Glutamatergic neuron (in vitro differentiated cells): ENCODE data around the gene GUK1. TPM values are rescaled to one million over a fixed set of nuclear protein-coding genes. Genes with fewer than 3 reads are reported as not detected.

Experiments used
- DNase-seq: peaks from one replicate; pipeline ENCODE4 v3.0.0; 2022
- H3K27ac Mint-ChIP-seq: one replicate; pipeline ENCODE4 v1.8.0; 2020; ENCODE audit warnings: mild to moderate bottlenecking, mixed read lengths, inconsistent platforms; ENCODE audit not compliant: unreplicated experiment
- H3K27me3 Mint-ChIP-seq: one replicate; pipeline ENCODE4 v1.8.0; 2020; ENCODE audit warnings: mild to moderate bottlenecking, moderate library complexity, mixed read lengths, inconsistent platforms; ENCODE audit not compliant: unreplicated experiment
- H3K36me3 Mint-ChIP-seq: one replicate; pipeline ENCODE4 v1.8.0; 2020; ENCODE audit warnings: mild to moderate bottlenecking, mixed read lengths, inconsistent platforms; ENCODE audit not compliant: unreplicated experiment
- H3K4me1 Mint-ChIP-seq: one replicate; pipeline ENCODE4 v1.8.0; 2020; ENCODE audit warnings: mild to moderate bottlenecking, low read depth, mixed read lengths, inconsistent platforms; ENCODE audit not compliant: unreplicated experiment
- H3K4me3 Mint-ChIP-seq: one replicate; pipeline ENCODE4 v1.8.0; 2020; ENCODE audit warnings: mild to moderate bottlenecking, mixed read lengths, inconsistent platforms; ENCODE audit not compliant: unreplicated experiment
- H3K9me3 Mint-ChIP-seq: one replicate; pipeline ENCODE4 v1.8.0; 2020; ENCODE audit warnings: mild to moderate bottlenecking, moderate library complexity, mixed read lengths, inconsistent platforms; ENCODE audit not compliant: unreplicated experiment
- total RNA-seq: library from RNA; stranded (reverse); fragmentation: NEBNext Ultra II Directional; extraction: Animal tissue kit (Norgen Biotek cat#: 25700); gene quantifications from one replicate; pipeline ENCODE4 v1.2.1, GENCODE V29; 2021; ENCODE audit not compliant: unreplicated experiment
- TF ChIP-seq, protein P1 (sequence below): fragments of 200-600 bp; sonication (generic); IDR thresholded peaks from one replicate; pipeline ENCODE4 v1.5.0; 2021; ENCODE audit not compliant: partially characterized antibody, unreplicated experiment

GUK1 gene
- total RNA-seq, 1 donor from 2014 or later, result 128 TPM

DNA sequence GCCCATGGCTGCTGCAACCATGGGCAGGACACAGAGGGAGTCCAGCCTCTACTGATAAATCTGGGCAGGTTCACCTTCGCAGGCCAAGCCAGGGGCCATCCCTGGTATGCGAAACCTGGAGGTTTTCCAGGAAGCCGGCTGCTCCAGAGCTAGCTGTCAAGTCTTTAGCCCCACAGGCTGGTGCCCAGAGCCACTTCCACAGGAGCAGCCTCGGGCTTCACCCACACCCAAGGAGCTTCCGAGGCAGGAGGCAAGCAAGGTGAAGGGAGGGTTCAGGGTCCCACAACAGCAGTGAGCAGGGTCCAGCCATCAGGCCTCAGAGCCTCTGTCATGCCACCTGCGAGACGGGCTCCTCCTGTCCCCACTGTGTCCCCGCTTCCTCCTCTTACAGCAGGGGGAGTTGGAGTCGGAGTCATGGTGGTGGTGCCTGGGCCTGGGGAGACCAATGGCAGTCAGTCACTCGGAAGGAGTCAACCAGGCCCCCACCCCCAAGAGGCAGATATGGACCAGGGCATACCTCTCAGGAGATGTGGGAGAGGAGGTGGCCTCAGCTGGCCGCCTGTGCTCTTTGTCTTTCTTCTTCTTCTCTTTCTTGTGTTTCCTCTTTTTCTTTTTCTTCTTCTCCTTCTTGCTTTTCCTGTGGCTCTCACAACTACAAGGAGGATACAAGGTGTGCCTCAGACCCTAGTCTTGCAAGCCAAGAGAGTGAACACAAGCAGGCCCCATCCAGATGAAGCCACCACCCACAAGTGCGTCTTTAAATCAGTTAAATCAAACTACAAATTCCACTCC, 39.1 kb upstream of the GUK1 start:
- Mint-ChIP-seq H3K27ac (no peak overlapping the region), H3K36me3 (peaks cover under 1% of the 10 kb centered on the region)

DNA sequence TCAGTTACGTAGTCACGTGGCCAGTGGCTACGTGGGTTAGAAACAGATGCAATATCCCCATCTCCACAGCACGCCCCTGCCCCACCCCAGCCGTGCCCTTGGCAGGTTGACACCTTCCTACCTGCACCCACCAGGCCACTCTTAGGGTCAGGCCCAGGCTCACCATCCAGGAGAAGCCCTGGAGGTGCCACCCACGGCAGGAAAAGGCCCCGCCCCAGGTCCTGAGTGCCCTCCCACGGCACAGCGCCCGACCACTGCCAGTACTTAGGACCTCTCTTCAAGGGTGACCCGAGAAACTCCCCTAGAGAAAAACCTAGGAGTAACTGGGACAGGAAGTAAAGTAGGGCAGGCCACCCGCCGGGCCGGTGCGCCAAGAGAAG, 38.5 kb upstream of the GUK1 start:
- H3K27ac Mint-ChIP-seq, result no peak overlapping the region
- no peaks in the 10 kb centered on the region for H3K36me3 Mint-ChIP-seq
- TF ChIP-seq, protein P1, sequence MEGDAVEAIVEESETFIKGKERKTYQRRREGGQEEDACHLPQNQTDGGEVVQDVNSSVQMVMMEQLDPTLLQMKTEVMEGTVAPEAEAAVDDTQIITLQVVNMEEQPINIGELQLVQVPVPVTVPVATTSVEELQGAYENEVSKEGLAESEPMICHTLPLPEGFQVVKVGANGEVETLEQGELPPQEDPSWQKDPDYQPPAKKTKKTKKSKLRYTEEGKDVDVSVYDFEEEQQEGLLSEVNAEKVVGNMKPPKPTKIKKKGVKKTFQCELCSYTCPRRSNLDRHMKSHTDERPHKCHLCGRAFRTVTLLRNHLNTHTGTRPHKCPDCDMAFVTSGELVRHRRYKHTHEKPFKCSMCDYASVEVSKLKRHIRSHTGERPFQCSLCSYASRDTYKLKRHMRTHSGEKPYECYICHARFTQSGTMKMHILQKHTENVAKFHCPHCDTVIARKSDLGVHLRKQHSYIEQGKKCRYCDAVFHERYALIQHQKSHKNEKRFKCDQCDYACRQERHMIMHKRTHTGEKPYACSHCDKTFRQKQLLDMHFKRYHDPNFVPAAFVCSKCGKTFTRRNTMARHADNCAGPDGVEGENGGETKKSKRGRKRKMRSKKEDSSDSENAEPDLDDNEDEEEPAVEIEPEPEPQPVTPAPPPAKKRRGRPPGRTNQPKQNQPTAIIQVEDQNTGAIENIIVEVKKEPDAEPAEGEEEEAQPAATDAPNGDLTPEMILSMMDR, result no peak
- peak overlapping the region; percentile 71 for H3K4me3 Mint-ChIP-seq
- DNase-seq, result no peak
- H3K9me3 Mint-ChIP-seq, result peaks cover 9% of the 10 kb centered on the region
- no peaks in the 10 kb centered on the region for H3K4me1 Mint-ChIP-seq
- H3K27me3 Mint-ChIP-seq, result peaks cover 13% of the 10 kb centered on the region

More for the DNA sequence above, 39.1 kb upstream of the GUK1 start:
- Mint-ChIP-seq H3K4me1 (no peaks in the 10 kb centered on the region), H3K27me3 (peaks cover 13% of the 10 kb centered on the region), H3K4me3 (peak overlapping the region; percentile 71), H3K9me3 (peaks cover 9% of the 10 kb centered on the region)
- no peak for DNase-seq
- TF ChIP-seq, protein P1, result no peak

DNA sequence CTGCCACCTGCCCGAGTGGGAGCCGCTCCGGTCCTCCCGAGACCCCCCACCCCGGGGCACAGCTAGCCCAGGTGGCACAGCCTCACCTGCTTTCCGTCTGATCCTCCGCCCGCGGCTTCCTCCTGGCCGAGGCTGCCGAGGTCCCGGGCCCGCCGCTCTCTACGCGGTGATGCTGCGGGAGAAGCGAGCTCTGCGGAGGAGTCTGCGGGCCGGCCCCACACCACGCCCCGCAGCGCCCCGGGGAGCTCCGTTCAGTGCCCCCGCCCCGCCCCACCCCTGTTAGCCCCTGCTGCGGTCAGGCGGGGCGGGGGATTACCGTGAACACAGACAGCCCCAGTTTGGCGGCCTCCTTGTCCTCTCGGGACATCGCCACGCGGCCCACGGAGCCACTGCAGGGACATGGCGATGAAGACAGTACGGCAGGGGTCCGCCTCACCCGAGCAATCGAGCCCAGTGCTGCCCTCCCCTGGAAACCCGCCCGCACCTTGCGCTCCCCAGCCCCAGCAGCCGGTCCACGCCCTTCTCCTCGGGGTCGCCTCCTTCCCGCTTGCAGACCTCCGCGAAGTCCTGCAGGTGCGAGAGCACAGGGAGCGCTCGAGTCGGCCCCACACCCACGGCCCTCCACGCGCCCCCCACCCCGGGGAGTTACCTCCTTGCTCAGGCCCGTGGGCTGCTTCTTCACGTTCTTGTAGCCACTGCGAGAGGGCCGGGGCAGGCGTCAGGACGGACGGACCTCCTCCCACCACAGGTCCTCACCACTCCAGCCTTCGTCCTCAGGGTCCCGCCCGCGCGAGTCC, 37.9 kb upstream of the GUK1 start:
- DNase-seq, result peak; percentile 80
- H3K27me3 Mint-ChIP-seq, result peaks cover 13% of the 10 kb centered on the region
- H3K4me1 Mint-ChIP-seq, result no peaks in the 10 kb centered on the region
- no peak overlapping the region for H3K27ac Mint-ChIP-seq
- peaks cover 9% of the 10 kb centered on the region for H3K9me3 Mint-ChIP-seq
- H3K36me3 Mint-ChIP-seq, result no peaks in the 10 kb centered on the region
- TF ChIP-seq, protein P1, result peak; percentile 9
- peak overlapping the region; percentile 67 for H3K4me3 Mint-ChIP-seq

DNA sequence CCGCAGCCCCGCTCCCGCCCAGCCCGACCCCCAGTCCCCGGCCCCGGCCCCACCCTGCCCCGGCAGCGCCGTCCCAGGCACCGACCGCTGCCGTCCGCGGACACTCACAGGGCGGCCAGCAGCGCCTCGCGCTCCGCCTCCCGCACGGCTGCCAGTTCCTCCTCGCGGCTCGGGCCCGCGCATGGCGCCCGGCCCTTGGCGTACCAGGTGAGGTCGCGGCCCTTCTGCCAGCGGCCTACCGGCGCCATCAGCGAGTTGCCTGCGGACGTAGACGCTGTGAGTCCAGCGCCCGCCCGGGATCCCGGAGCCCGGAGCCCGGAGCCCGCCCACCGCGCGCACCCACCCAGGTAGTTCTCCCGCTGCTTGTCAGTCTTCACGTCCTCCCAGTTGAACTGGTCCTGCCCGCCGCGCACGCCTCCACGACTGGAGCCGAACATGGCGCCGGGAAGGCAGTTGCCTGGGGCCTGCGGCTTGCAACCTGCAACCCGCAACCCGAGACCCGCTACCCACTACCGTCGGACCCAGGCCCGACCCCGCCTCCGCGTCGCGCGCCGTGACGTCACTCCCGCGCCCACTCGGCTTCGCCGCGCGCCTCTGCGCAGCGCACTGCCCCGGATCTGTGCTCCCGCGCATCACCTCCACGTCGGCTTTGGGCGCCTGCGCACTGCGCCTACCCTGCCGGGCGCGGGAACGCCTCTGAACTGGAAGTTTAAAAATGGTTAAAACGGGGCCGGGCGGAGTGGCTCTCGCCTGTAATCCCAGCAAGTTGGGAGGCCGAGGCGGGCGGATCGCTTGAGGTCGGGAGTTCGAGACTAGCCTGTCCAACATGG, 37.1 kb upstream of the GUK1 start, which contains the start of gene C1orf35:
Gene C1orf35 (minus strand): TSS at position 535 of the 830 bp plus-strand sequence. CDS start 98 bp downstream, at position 437.
- Mint-ChIP-seq H3K36me3 (no peaks in the 10 kb centered on the region), H3K4me1 (no peaks in the 10 kb centered on the region), H3K27me3 (peaks cover 13% of the 10 kb centered on the region), H3K4me3 (peak within 1 kb of the TSS; percentile 86), H3K27ac (peak within 1 kb of the TSS; percentile 66), H3K9me3 (peaks cover 9% of the 10 kb centered on the region)
- TF ChIP-seq, protein P1, result no peak
- peak; percentile 98 for DNase-seq
